Measurements from ENCODE around the gene PTRH2.

The PTRH2 gene

DNA sequence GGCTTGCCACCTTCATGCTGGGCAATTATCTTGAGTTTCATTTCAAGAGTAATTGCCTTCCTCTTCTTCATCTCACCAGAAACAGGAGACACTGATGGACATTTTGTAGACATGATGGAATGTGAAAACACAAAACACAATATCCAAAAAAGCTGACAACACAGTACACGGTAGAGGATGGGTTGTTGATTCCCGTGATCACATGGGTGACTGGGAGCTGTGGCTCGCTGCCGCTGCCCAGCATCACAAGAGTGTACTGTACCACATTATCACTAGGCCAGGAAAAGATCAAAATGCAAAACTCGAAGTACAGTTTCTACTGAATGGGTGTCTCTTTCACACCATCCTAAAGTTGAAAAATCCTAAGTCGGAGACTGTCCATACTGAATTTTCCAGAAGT is 7.4 kb downstream of the PTRH2 start:
- Histone ChIP-seq H4K8ac (ENCODE audit: low read depth, low read length) (no peak overlapping the region), H2BK5ac (ENCODE audit: low read depth, low read length, poor library complexity) (no peak overlapping the region), H2AFZ (ENCODE audit: insufficient read depth, low read length, poor library complexity) (no peak overlapping the region), H4K12ac (ENCODE audit: low read depth, low read length) (no peak overlapping the region), H2BK120ac (ENCODE audit: insufficient read depth, low read length, poor library complexity) (no peak overlapping the region), H3K14ac (ENCODE audit: low read length) (no peak overlapping the region), H3K23ac (ENCODE audit: low read length) (no peak overlapping the region), H3K9me3 (ENCODE audit: insufficient read depth, low read depth, low read length) (no peaks in the 10 kb centered on the region), H3K36me3 (ENCODE audit: control insufficient read depth in 1 of 2, insufficient read depth in 2 of 2, low read length in 2 of 2) (peaks cover 10 to 39% of the 10 kb centered on the region in 2 experiments), H3K79me1 (ENCODE audit: low read length) (no peaks in the 10 kb centered on the region), H3K4me1 (ENCODE audit: control insufficient read depth in 1 of 2, insufficient read depth in 2 of 2, low read length in 2 of 2) (no peaks in the 10 kb centered on the region), H3K79me2 (ENCODE audit: control insufficient read depth, insufficient read depth, low read length, poor library complexity) (peaks cover 7% of the 10 kb centered on the region), H2AK5ac (ENCODE audit: low read length) (no peak overlapping the region), H3K4ac (ENCODE audit: low read depth, low read length) (no peak overlapping the region), H3K4me2 (ENCODE audit: low read length) (no peak overlapping the region), H4K91ac (ENCODE audit: low read depth, low read length) (no peak overlapping the region), H3K27ac (ENCODE audit: low read depth, low read length) (no peak overlapping the region), H3K9ac (ENCODE audit: low read length) (no peak overlapping the region), H2BK12ac (ENCODE audit: low read length) (no peak overlapping the region), H3K4me3 (ENCODE audit: low read depth, low read length) (no peak overlapping the region), H3K27me3 (ENCODE audit: insufficient read depth, low read length) (no peaks in the 10 kb centered on the region), H3K18ac (ENCODE audit: low read length) (no peak overlapping the region)
- no CpG with 5 or more reads among the region's 6 CpGs for WGBS (ENCODE audit: extremely low coverage, insufficient coverage, insufficient read length)
- no peak for DNase-seq

DNA sequence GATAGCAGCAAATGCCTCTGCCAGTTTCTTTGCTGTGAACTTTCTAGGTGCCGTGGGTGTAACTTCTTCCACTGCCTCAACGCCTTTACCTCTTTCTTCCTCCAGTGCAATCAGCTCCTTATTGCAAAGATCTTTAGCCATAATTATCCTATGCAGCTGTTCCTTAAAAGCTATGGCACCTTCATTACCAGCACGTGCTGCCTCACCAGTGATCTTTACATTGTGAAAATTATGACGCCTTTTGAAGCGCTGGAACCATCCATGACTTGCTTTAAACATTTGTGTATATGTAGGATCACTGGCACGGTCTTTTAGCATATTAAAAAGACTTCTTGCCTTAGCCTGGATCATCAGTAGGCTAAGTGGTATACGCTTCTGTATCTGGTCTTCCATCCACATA is 8.0 kb downstream of the PTRH2 start:
- peaks cover 10 to 42% of the 10 kb centered on the region in 2 experiments for H3K36me3 ChIP-seq (ENCODE audit: control insufficient read depth in 1 of 2, insufficient read depth in 2 of 2, low read length in 2 of 2)
- H4K91ac ChIP-seq (ENCODE audit: low read depth, low read length): no peak overlapping the region
- H3K9me3 ChIP-seq (ENCODE audit: insufficient read depth, low read depth, low read length): no peaks in the 10 kb centered on the region
- H3K14ac ChIP-seq (ENCODE audit: low read length): no peak overlapping the region
- no peak overlapping the region for H3K18ac ChIP-seq (ENCODE audit: low read length)
- no peaks in the 10 kb centered on the region for H3K79me1 ChIP-seq (ENCODE audit: low read length)
- H4K8ac ChIP-seq (ENCODE audit: low read depth, low read length): no peak overlapping the region
- H3K4me3 ChIP-seq (ENCODE audit: low read depth, low read length): no peak overlapping the region
- H3K79me2 ChIP-seq (ENCODE audit: control insufficient read depth, insufficient read depth, low read length, poor library complexity): peaks cover 3% of the 10 kb centered on the region
- no peak overlapping the region for H4K12ac ChIP-seq (ENCODE audit: low read depth, low read length)
- H2BK12ac ChIP-seq (ENCODE audit: low read length): no peak overlapping the region
- no peaks in the 10 kb centered on the region for H3K4me1 ChIP-seq (ENCODE audit: control insufficient read depth in 1 of 2, insufficient read depth in 2 of 2, low read length in 2 of 2)
- no peak overlapping the region for H2BK5ac ChIP-seq (ENCODE audit: low read depth, low read length, poor library complexity)
- no peak overlapping the region for H3K23ac ChIP-seq (ENCODE audit: low read length)
- no peak for DNase-seq
- H2AK5ac ChIP-seq (ENCODE audit: low read length): no peak overlapping the region
- no peak overlapping the region for H2AFZ ChIP-seq (ENCODE audit: insufficient read depth, low read length, poor library complexity)
- H3K4me2 ChIP-seq (ENCODE audit: low read length): no peak overlapping the region
- no peak overlapping the region for H3K4ac ChIP-seq (ENCODE audit: low read depth, low read length)
- no peaks in the 10 kb centered on the region for H3K27me3 ChIP-seq (ENCODE audit: insufficient read depth, low read length)
- H3K27ac ChIP-seq (ENCODE audit: low read depth, low read length): no peak overlapping the region
- no peak overlapping the region for H2BK120ac ChIP-seq (ENCODE audit: insufficient read depth, low read length, poor library complexity)
- WGBS (ENCODE audit: extremely low coverage, insufficient coverage, insufficient read length): no CpG with 5 or more reads among the region's 7 CpGs
- H3K9ac ChIP-seq (ENCODE audit: low read length): no peak overlapping the region

GRCh38 chr17:59698143-59698542 is 9.1 kb downstream of the PTRH2 start:
- H4K91ac ChIP-seq (ENCODE audit: low read depth, low read length): no peak overlapping the region
- no peak overlapping the region for H3K23ac ChIP-seq (ENCODE audit: low read length)
- H2AK5ac ChIP-seq (ENCODE audit: low read length): no peak overlapping the region
- H3K14ac ChIP-seq (ENCODE audit: low read length): no peak overlapping the region
- H4K8ac ChIP-seq (ENCODE audit: low read depth, low read length): no peak overlapping the region
- no peak overlapping the region for H2BK5ac ChIP-seq (ENCODE audit: low read depth, low read length, poor library complexity)
- peaks cover 13 to 49% of the 10 kb centered on the region in 2 experiments for H3K36me3 ChIP-seq (ENCODE audit: control insufficient read depth in 1 of 2, insufficient read depth in 2 of 2, low read length in 2 of 2)
- no peak overlapping the region for H2BK120ac ChIP-seq (ENCODE audit: insufficient read depth, low read length, poor library complexity)
- no peaks in the 10 kb centered on the region for H3K79me1 ChIP-seq (ENCODE audit: low read length)
- no peak overlapping the region for H3K4ac ChIP-seq (ENCODE audit: low read depth, low read length)
- no peaks in the 10 kb centered on the region for H3K9me3 ChIP-seq (ENCODE audit: insufficient read depth, low read depth, low read length)
- H3K27me3 ChIP-seq (ENCODE audit: insufficient read depth, low read length): no peaks in the 10 kb centered on the region
- H2AFZ ChIP-seq (ENCODE audit: insufficient read depth, low read length, poor library complexity): no peak overlapping the region
- no CpG with 5 or more reads among the region's 4 CpGs for WGBS (ENCODE audit: extremely low coverage, insufficient coverage, insufficient read length)
- H3K27ac ChIP-seq (ENCODE audit: low read depth, low read length): no peak overlapping the region
- H3K4me1 ChIP-seq (ENCODE audit: control insufficient read depth in 1 of 2, insufficient read depth in 2 of 2, low read length in 2 of 2): no peaks in the 10 kb centered on the region
- H3K9ac ChIP-seq (ENCODE audit: low read length): no peak overlapping the region
- DNase-seq: no peak
- no peak overlapping the region for H3K18ac ChIP-seq (ENCODE audit: low read length)
- no peak overlapping the region for H2BK12ac ChIP-seq (ENCODE audit: low read length)
- no peak overlapping the region for H4K12ac ChIP-seq (ENCODE audit: low read depth, low read length)
- peaks cover 3% of the 10 kb centered on the region for H3K79me2 ChIP-seq (ENCODE audit: control insufficient read depth, insufficient read depth, low read length, poor library complexity)
- no peak overlapping the region for H3K4me2 ChIP-seq (ENCODE audit: low read length)
- no peak overlapping the region for H3K4me3 ChIP-seq (ENCODE audit: low read depth, low read length)

DNA sequence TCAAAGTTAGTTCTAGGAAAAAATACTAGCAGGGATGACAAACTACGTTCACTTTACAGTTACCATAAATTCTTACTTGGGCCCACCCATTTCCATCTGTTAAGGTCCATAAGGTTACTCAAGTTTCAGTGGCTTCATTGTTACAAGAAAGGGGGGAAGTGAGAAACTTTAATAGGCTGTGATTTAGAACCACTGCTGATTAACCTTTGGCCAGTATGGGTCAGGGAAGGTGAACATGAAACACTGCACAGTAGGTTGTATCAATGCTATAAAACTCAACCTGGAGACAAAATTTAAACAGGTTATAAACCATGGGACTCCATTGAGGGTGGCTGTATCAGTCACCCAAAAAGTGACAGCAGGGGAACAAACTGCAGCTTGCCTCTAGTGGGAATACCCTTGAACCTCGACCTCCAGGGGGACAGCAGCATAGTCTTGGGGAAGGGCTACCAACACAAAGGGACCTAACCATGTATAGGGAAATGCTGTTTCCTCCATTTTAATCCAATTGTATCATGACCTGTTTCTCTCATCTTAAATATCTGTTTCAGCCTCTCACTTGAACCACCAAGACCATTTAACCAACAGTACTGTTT is 10.4 kb downstream of the PTRH2 start:
- Histone ChIP-seq H3K9ac (ENCODE audit: low read length) (no peak overlapping the region), H2AFZ (ENCODE audit: insufficient read depth, low read length, poor library complexity) (no peak overlapping the region), H3K4me3 (ENCODE audit: low read depth, low read length) (no peak overlapping the region), H2AK5ac (ENCODE audit: low read length) (no peak overlapping the region), H3K4ac (ENCODE audit: low read depth, low read length) (no peak overlapping the region), H3K14ac (ENCODE audit: low read length) (no peak overlapping the region), H2BK5ac (ENCODE audit: low read depth, low read length, poor library complexity) (no peak overlapping the region), H3K23ac (ENCODE audit: low read length) (no peak overlapping the region), H2BK12ac (ENCODE audit: low read length) (no peak overlapping the region), H4K8ac (ENCODE audit: low read depth, low read length) (no peak overlapping the region), H3K4me2 (ENCODE audit: low read length) (no peak overlapping the region), H3K4me1 (ENCODE audit: control insufficient read depth in 1 of 2, insufficient read depth in 2 of 2, low read length in 2 of 2) (no peaks in the 10 kb centered on the region), H3K79me2 (ENCODE audit: control insufficient read depth, insufficient read depth, low read length, poor library complexity) (no peaks in the 10 kb centered on the region), H3K9me3 (ENCODE audit: insufficient read depth, low read depth, low read length) (no peaks in the 10 kb centered on the region), H4K12ac (ENCODE audit: low read depth, low read length) (no peak overlapping the region), H3K27me3 (ENCODE audit: insufficient read depth, low read length) (no peaks in the 10 kb centered on the region), H3K79me1 (ENCODE audit: low read length) (no peaks in the 10 kb centered on the region), H4K91ac (ENCODE audit: low read depth, low read length) (no peak overlapping the region), H3K18ac (ENCODE audit: low read length) (no peak overlapping the region), H3K27ac (ENCODE audit: low read depth, low read length) (no peak overlapping the region), H3K36me3 (ENCODE audit: control insufficient read depth in 1 of 2, insufficient read depth in 2 of 2, low read length in 2 of 2) (peaks cover 21 to 52% of the 10 kb centered on the region in 2 experiments), H2BK120ac (ENCODE audit: insufficient read depth, low read length, poor library complexity) (no peak overlapping the region)
- DNase-seq: no peak
- WGBS (ENCODE audit: extremely low coverage, insufficient coverage, insufficient read length): no CpG with 5 or more reads among the region's 2 CpGs
